DMS53 (cell line): ENCODE measurements around the gene LCMT2.

ENCODE experiments used
- DNase-seq: peaks from one replicate; lab custom pipeline; 2025; lab: John Stamatoyannopoulos, UW

LCMT2 gene, protein sequence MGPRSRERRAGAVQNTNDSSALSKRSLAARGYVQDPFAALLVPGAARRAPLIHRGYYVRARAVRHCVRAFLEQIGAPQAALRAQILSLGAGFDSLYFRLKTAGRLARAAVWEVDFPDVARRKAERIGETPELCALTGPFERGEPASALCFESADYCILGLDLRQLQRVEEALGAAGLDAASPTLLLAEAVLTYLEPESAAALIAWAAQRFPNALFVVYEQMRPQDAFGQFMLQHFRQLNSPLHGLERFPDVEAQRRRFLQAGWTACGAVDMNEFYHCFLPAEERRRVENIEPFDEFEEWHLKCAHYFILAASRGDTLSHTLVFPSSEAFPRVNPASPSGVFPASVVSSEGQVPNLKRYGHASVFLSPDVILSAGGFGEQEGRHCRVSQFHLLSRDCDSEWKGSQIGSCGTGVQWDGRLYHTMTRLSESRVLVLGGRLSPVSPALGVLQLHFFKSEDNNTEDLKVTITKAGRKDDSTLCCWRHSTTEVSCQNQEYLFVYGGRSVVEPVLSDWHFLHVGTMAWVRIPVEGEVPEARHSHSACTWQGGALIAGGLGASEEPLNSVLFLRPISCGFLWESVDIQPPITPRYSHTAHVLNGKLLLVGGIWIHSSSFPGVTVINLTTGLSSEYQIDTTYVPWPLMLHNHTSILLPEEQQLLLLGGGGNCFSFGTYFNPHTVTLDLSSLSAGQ

DNA sequence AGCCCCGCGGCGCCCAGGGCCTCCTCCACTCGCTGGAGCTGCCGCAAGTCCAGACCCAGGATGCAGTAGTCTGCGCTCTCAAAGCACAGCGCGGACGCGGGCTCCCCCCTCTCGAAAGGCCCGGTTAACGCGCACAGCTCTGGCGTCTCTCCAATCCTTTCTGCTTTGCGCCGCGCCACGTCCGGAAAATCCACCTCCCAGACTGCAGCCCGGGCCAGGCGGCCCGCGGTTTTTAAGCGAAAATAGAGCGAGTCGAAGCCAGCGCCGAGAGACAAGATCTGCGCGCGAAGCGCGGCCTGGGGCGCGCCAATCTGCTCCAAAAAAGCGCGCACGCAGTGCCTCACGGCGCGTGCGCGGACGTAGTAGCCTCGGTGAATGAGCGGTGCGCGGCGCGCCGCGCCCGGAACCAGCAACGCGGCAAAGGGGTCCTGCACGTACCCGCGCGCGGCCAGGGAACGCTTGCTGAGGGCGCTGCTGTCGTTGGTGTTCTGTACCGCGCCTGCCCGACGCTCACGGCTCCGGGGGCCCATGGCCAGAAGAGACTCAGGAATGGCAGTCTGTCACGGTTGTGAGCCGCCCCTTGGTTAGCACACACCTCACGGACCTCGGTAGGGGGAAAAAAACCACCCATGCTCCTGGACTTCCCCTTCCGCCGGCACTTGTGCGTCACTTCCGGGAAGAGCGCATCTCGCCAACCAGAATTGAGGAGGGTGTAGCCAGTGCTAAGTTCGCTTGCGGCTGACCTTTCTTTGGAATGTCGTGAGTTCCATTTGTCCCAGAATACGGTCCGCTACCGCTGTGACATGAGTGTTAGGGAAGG, at the start of gene LCMT2:
Gene LCMT2, minus strand, starts transcription at position 614 of the 820 bp plus-strand sequence. Its CDS starts 84 bp downstream, at position 530.
- peak; percentile 91 for DNase-seq

DNA sequence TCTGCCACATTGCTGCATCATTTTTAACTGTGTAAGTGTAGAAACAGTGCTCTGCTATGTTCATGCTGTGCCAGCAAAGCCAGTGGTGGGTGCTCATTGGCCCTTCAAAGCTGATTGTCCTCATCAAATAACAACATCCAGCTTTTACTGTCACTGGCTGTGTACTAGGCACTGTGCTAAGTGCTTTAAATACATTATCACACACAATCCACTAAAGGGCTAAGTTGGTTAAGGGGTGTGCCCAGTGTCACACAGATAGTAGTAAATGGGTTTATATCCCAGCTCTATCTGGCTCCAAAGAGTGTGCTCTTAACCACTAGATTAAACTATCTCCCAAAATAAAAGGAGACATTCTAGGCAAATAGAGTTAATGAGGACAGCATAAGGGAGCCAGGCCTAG, 48.2 kb upstream of the LCMT2 start:
- DNase-seq: no peak

DNA sequence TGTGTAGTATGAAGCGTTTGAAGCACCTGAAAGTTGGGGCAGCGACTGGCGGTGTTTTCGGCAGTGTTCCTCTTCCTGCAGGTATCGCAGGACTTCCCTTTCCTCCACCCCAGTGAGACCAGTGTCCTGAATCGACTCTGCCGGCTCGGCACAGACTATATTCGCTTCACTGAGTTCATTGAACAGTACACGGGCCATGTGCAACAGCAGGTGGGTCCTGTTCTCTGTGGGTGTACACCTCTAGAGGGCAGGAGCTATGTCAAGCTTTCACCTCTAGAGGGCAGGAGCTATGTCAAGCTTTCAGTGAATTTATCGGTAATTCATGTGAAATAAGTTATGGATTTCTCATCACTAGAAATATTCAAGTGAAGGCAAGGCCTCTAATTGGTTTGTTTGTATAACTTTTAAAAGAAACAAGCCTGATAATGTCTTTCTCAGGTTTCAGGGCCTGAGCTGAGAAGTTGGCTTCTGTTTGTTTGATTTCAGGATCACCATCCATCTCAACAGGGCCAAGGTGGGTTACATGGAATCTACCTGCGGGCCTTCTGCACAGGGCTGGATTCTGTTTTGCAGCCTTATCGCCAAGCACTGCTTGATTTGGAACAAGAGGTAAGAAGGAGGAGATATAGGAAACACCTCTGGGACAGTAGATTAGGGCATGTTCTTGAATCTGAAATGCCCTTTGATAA, 45.8 kb upstream of the LCMT2 start:
- peak; percentile 67 for DNase-seq

DNA sequence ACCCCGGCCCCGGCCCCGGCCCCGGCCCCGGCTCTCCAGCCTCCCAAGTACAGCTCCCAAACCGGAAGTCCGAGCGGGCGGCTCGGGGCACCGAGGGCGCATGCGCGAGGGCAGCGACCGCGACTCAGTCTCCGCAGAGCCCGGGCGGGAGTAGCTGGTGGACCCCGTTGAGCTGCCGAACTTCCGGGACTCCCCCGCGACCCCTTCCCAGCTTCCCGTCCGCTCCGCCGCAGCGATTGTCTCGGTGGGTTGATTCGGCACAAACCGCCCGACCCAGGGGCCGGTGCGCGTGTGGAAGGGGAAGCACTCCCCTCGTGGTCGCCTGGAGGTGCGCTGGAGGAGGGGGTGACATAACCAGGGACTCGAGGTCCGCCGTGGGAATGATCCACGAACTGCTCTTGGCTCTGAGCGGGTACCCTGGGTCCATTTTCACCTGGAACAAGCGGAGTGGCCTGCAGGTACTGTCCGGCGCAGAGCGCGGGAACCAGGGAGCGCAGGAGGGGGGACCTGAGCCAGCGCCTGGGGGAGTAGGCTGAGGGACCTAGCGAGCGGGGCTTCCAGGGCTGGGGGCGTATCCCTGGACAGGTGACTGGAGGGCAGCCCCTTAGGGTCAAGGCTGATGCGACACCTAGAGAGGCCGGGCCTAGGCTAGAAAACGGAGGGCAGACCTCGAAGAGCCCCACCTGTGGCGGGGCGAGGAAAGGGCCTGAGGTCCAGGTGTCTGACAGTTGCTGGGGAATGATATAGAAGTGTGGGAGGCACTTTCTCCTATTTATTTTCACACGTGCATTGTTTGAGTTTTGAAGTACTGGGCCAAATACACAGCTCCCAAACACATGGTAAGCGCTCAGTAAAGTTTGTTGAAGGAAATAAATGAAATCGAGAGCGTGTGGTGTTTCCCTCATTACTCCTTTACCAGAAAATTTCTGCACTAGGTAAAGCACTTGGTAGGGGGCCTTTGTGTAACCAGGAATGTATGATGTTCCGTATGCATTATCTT, 40.9 kb upstream of the LCMT2 start, which contains the start of the genes TUBGCP4 and ZSCAN29:
Gene TUBGCP4, plus strand, starts transcription at position 127 of the 1,000 bp plus-strand sequence. Its CDS starts 254 bp downstream, at position 381.
Gene ZSCAN29, minus strand, starts transcription at position 69 of the 1,000 bp plus-strand sequence. CDS start 1,130 bp downstream, outside the sequence.
- DNase-seq: peak; percentile 84

DNA sequence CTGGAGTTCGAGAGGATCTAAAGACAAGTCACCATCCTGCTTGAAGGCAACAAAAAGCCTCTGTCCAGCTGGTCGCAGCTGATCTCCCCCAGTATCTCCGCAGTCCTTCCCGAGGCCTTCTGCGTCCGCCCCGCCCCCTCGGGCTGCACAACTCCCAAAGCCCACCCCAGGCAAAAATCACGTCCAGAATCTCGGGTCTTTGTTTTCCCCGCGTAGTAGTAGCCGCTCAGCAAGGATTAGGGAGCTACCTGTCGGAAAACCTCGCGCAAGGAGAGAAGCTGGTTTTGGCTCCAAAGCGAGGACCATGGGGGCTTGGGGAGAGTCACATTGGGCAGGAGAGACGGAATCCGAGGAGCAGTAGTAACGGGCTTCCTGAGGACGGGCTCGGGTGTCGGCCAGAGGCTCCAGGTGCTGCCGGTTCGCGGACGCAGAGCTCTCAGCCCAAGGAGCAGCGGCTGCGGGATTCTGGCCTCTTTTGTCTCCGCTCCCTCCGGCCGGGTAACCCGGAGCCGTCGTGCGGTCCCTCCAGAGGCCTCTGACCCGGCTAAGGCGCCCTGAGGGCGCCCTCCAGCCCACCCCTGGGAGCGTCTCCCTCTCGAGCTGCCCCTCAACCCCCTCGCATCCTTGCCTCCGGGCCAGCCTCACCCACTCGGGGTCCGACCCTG, 40.1 kb upstream of the LCMT2 start:
- peak; percentile 69 for DNase-seq

DNA sequence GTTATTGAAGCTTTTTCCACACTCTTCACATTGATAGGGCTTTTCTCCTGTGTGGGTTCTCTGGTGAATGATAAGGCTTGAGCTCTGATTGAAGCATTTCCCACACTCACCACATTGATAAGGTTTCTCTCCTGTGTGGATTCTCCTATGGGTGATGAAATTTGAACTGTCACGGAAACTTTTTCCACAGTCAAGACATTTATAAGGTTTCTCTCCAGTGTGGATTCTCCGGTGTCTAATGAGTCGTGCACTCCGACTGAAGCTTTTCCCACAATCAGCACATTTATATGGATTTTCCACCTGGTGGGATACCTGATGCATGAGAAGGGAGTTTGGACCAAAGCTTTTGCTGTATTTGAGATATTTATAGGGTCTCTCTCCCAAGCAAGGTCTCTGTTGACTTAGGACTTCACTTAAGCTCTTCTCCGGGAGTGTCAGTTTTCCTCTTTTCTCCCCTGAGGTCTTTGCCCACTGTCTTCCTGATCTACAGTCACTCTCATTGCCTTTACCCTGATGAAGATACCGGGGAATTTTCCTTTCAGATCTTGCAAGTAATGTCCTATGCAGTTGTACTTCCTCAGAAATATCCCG, 31.0 kb upstream of the LCMT2 start:
- no peak for DNase-seq

DNA sequence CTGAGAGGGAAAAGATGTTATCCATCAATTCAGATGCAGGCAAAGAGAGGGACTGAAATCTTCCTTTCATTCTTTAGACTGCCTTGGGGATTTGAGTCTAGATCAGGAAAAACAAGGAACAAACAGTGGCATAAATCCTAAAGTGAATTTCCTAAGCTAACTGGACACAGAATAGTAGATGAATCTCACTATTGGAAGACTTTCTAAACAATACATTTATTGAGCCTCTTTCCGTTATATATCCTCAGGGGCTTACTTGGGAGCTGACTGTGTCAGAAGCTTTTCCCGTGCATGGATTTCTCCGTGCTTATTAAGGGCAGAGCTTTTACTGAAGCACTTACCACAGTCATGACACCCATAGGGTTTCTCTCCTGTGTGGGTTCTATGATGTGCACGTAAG, 30.4 kb upstream of the LCMT2 start:
- no peak for DNase-seq

DNA sequence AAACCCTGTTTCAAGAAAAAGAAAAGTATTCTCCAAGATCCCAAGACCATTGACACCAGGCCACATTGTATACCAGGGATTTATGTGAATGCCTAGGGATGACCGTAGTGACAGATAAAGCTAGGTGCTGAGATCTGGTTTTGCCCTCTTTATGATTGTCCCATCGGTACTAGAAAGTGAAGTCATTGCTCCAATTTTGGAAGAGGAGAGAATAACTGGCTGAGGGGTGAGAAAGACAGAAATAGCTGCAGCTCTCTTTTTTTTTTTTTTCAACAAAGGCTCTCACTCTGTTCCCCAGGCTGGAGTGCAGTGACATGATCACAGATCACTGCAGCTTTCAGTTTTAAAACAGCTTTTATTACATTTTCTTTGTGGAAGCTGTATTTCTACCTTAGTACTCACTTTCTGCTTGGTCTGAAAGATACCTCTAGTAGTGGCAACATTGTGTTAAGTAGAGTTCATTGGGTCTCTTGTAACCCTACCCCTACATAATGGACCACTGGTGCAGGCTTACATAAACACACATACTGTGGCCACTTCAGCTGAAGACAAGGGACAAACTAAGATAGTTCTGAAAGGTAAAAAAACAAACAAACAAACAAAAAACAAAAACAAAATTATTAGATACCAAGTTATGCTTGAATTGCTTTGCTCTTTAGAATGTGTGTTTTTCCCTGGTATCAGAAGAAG, 22.5 kb upstream of the LCMT2 start:
- no peak for DNase-seq

DNA sequence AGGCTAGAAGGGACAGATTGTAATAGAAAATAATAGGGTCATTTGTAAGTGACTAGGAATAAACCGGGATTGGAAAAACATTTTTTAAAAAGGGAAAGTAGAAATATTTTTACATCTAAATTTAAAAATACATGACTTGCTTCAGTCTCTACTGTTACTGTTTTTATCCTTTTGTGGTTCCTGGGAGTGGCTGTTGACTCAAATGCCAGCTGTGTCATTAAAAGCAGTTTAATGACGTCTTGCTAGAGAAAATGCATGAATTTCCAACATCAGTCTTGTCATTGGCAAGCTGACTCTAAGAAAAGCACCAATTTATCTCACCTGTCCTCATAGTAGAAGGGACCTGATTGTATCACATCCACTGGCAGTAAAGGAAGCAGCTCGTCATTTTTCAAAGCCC, 16.7 kb upstream of the LCMT2 start:
- DNase-seq: no peak

DNA sequence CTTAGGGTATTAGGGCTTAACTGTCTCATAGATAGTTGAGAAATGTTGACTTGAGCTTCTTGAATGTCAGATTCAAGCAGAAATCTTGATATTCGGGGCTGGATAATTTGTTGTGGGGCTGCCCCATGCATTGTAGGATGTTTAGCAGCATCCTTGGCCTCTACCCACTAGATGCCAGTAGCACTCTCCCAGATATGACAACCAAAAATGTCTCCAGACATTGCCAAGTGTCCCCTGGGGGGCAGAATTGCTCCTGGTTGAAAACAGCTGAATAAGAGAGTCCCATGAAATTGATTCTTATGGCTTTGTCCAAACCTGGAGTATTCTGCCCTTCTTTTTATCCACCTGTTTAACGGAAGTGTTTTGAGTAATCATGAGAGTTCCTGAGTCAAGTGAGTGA, 15.9 kb upstream of the LCMT2 start:
- peak; percentile 2 for DNase-seq

DNA sequence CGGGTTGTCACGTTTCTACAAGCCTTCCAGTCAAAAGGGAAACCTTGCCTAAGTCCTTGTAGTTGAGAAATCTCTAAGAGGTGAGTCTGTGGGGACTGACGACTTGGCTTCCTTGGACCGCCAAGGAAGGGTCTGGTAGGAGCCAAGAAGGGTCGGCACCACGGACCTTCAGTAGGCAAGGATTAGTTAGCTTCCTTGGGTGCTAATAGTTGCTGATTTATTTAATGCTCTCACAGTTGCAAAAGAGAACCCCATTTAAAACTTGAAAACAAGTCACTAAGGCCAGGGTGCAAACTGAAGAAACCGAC, 361 bp upstream of the LCMT2 start:
- DNase-seq: no peak

DNA sequence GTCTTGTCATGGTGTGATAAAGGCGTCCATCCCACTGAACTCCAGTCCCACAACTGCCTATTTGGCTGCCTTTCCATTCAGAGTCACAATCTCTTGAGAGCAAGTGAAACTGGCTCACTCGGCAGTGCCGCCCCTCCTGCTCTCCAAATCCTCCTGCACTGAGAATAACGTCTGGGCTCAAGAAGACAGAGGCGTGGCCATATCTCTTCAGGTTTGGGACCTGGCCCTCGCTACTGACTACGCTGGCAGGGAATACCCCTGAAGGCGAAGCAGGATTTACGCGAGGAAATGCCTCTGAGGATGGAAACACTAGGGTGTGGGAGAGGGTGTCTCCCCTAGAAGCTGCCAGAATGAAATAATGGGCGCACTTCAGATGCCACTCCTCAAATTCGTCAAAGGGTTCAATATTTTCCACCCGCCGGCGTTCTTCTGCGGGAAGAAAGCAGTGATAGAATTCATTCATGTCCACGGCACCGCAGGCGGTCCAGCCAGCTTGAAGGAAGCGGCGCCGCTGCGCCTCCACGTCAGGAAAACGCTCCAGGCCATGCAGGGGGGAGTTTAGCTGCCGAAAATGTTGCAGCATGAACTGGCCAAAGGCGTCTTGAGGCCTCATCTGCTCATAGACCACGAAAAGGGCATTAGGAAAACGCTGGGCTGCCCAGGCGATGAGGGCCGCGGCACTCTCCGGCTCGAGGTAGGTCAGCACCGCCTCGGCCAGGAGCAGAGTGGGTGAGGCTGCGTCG, 985 bp downstream of the LCMT2 start:
- peak; percentile 13 for DNase-seq

DNA sequence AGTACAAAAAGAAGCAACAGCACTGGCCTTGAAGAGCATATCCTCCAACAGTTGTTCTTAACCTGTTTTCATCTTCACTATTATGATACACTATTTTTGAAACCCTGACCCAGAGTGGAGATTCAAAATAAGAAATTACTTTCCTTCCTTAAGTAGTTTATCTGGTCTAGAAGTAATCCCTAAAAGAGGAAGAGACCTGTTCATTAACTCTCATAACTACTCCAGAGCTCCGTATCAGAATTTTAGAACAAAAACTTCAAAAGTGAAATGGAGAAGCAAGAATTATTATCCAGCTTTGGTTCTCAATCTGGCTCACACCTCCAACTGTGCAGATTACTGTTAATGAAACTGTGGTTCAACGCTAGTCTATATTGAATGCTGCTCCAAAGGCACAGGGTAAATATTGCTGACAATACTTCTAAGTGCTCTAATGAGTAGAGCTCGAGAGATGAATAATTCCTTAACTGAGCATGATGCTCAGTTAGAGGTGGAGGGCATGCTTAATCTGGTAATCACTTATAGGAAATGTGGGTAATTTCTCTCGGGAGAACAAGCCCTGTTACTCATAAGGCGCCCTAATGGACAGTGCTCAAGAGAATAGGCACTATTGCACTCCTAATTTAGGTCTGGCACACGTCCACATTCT, 5.2 kb downstream of the LCMT2 start:
- DNase-seq: no peak

DNA sequence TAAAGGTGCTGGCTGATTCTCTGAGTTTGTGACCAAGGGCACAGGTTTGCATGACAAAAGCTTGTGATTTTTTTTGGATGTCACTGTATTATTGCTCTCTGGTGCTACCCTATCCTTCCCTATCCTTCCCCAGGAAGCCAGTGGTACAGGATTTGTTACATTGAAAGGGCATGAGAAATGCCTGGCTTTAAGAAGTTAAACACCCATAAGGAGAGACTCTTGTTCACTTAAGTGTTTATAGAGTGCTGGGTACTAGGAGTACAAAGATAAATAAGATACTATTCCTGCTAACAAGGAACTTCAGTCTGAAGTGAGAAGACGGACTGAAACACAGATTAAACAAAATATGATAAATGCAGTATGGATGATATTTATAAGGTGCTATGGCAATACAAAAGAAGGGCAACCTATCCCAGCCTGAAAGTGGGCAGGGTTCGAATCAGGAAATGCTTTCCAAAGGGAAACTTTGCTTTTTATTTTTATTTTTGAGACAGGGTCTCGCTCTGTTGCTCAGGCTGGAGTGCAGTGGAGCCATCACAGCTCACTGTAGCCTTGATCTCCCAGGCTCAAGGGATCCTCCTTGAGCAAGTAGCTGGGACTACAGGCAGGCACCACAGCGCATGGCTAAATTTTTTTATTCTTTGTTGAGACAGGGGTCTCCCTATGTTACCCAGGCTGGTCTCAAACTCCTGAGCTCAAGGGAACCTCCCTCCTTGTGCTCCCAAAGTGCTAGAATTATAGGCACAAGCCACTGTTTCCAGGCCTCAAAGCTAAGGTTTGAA, 11.2 kb downstream of the LCMT2 start:
- DNase-seq: no peak

DNA sequence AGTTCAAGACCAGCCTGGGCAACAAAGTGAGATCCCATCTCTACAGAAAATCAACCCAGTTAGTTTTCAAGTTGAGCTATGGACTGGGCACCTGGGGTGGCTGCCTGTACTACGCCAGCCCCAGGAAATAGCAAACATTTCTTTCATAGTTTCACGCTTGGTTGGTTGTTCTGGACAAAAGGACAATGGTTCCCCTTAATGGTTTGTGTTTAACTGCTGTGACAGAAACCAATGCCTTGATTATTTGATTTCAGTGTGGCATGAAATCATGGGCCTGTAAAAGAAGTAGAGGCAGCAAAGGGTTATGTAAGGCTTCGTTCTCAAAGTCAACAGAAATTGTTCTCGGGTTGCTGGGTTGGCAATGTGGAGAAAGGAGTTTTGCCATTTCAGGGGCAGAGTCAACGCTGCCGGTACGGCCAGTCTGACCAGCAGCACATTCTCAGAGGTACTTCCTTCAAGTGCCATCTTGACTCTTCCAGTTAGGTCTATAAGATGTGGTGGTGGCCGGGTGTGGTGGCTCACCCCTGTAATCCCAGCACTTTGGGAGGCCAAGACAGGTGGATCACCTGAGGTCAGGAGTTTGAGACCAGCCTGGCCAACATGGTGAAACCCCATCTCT, 12.7 kb downstream of the LCMT2 start:
- DNase-seq: peak; percentile 12

DNA sequence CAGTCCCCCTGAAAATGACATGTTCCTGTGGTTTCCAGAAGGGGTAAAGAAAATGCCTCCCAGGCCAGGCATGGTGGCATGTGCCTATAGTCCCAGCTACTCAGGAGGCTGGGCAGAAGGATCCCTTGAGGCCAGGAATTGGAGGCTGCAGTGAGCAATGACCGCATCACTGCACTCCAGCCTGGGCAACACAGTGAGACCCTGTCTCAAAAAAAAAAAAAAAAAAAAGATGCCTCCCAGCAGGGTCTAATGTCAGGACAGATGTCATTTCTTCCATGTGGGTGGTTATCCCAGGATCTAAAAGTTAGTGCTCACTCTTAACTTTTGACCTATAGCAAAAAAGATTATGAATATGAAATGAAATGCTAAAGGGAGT, 13.4 kb downstream of the LCMT2 start:
- DNase-seq: no peak
